NCI-H1930 (cell line): ENCODE data around the gene EBF4.
A peak's percentile ranks its signal among the peaks of the same experiment; 100 is the strongest.

Experiments
- DNase-seq, 2 experiments: peaks; one replicate each; lab custom pipeline; 2025; lab: John Stamatoyannopoulos, UW

The EBF4 gene, protein sequence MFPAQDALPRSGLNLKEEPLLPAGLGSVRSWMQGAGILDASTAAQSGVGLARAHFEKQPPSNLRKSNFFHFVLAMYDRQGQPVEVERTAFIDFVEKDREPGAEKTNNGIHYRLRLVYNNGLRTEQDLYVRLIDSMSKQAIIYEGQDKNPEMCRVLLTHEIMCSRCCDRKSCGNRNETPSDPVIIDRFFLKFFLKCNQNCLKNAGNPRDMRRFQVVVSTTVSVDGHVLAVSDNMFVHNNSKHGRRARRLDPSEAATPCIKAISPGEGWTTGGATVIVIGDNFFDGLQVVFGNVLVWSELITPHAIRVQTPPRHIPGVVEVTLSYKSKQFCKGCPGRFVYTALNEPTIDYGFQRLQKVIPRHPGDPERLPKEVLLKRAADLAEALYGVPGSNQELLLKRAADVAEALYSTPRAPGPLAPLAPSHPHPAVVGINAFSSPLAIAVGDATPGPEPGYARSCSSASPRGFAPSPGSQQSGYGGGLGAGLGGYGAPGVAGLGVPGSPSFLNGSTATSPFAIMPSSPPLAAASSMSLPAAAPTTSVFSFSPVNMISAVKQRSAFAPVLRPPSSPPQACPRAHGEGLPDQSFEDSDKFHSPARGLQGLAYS

DNA sequence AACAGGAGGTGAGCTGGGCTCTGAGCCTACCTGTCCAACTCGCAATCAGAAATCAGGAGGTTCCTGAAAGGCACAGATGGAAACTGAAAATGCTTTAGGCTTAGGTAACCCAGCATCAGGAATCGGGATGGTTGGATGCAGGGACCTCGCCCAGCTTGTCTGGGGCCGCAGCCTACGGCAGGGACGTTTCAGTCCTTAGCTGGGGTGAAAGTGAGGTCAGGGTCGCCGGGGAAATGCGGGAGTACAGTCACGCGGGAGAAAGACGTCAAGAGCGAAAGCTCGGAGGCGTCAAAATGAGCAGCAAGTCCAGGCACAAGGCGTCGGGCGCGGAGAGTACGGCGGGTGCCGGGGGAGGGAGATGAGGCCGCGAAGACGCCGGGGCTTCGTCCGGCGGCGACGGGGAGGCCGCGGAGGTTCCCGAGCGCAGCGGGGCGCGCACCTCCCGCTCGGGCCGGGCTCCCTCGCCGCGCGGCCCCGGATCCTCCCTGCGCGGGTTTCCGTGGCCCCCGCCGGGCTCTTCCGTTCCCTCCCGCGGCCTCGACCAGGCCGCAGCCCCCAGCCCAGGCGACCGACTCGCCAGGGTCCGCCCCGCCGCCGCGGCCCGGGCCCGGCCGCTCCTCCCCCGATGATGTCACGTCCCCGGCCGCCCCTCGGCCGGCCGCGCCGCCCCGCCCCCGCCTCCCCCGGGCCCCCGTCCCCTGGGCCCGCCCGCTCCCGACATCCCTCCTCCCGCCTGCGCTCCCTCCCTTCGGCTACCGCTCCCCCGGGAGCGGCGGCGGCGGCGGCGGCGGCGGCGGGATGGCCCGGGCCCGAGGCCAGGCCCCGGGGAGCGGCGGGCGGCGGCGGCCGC lies at the start of gene EBF4:
Gene EBF4 (plus strand): TSS at position 745 of the 850 bp plus-strand sequence. CDS start 866 bp downstream, outside the sequence.
- DNase-seq = peak in 1 of 2 experiments; percentile 65

DNA sequence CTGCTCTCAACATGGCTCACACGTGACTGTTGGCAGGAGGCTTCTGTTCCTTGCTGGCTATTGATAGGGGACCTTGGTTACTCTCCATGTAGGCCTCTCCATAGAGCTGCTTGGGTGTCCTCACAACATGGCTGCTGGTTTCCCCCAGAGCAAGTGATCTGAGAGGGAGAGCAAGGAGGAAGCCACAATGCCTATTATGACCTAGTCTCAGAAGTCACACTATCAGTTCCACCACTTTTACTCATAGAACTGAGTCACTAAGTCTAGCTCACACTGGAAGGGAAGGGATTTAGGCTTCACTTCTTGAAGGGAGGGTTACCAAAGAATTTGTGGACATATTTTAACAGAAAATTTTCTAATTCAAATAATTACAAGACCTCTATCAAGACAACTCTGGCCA lies 48.9 kb upstream of the EBF4 start:
- DNase-seq = no peak

GRCh38 chr20:2651772-2652723 lies 40.5 kb upstream of the EBF4 start, which contains the start of gene NOP56:
Gene NOP56, plus strand, starts transcription at chr20:2652632. Its CDS starts 29 bp downstream, at chr20:2652661.
- peak; percentile 82 to 92 for DNase-seq

- no peak for DNase-seq
These were observed 39.6 kb upstream of the EBF4 start for GRCh38 chr20:2652724-2653555.

- DNase-seq = no peak
These were observed 38.8 kb upstream of the EBF4 start for GRCh38 chr20:2653556-2654383.

DNA sequence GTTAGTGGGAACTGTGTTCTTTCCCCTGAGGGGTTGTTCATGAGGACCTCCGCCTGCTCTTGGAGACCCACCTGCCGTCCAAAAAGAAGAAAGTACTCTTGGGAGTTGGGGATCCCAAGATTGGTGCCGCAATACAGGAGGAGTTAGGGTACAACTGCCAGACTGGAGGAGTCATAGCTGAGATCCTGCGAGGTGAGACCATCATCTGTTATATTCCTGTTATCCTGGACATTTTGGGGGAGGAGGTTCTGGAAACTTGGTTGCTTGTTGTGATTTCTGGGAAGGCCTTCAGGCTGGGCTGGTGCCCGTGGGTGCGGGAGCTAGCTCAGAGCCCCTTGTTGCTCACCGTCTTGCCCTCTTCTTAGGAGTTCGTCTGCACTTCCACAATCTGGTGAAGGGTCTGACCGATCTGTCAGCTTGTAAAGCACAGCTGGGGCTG lies 38.2 kb upstream of the EBF4 start:
- DNase-seq = no peak

DNA sequence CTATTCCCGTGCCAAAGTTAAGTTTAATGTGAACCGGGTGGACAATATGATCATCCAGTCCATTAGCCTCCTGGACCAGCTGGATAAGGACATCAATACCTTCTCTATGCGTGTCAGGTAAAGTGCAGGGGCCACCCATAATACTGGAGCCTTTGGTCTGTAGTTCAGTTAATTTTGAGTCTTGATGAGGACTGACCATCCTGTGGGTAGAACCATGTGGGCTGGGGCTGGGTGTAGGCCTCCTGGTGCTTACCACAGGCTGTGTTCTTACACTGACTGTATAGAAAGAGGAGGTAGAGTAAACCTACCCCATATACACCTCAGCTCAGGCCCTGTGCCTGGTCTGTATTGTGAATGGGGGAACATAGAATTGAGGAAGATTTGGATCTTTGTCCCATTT lies 37.7 kb upstream of the EBF4 start:
- no peak for DNase-seq

- DNase-seq = no peak
These were observed 37.1 kb upstream of the EBF4 start for GRCh38 chr20:2655331-2656116.

GRCh38 chr20:2656471-2657117 lies 36.0 kb upstream of the EBF4 start:
- no peak for DNase-seq

- DNase-seq = no peak
These were observed 35.3 kb upstream of the EBF4 start for GRCh38 chr20:2657241-2657640.

GRCh38 chr20:2657674-2658073 lies 34.9 kb upstream of the EBF4 start:
- DNase-seq = no peak

DNA sequence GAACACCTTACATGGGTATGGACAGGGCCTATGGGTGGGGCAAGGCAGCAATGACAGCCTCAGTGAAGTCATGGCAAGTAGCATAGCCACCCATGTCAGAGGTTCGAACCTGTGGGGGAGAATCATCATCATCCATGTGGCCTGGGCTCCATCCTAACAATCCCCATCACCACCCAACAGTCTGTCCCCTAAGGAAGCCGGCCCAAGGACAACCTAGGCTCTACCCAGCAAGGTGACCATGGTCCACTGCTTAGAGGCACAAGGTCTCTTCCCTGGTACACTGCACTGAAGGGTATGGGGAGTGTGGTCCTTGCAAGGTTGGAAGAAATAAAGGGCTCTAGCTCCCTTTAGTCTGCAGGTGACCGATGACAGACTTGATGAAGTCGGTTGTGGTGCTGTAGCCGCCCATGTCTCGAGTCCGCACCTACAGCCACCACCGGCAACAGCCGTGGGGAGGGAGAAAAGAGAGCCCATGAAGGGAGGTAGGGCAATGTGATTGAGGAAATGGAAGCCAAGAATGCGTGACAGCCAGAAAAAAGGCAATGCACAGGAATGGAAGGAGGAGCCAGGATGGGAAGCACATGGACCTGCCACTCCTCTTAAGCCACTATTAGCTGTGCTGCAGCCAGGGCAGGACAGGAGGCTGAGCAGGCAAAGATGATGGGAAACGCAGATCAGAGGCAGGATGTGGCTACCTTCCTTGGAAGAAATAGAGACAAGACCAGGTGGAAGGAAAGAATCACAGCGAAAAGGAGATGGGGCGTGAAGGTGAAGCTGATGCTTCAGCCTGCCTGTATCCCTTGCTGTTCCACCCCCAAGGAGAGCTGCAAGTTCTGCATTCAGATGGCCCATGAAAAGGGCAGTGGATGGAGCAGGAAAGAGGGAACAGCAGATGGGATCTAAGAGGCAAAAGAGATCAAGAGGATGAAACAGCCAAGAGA lies 33.9 kb upstream of the EBF4 start:
- no peak for DNase-seq

DNA sequence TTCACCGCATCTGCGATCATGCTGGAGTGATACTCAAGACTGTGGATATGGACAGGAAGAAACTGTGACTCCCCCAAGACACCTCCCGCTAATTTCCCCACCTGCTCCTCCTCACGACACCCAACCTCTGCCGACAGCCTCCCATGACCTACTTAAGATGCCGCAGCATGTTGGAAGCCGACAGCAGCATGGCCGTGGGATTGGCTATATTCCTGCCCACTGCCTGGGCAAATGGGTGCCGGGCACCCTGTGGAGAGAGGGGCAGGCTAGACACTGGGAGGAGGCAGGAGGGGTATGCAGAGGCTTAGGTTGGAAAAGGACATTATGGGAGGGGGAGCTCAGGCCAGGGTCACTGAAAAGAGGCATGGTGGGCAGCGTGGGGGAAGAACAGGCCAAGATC lies 33.0 kb upstream of the EBF4 start:
- DNase-seq = no peak

GRCh38 chr20:2663364-2663886 lies 29.2 kb upstream of the EBF4 start:
- no peak for DNase-seq

- peak; percentile 79 for DNase-seq
These were observed 28.5 kb upstream of the EBF4 start, which contains the start of gene IDH3B for GRCh38 chr20:2663887-2664719. Gene IDH3B, minus strand, starts transcription at chr20:2664216. Its CDS starts 28 bp downstream, at chr20:2664188.

DNA sequence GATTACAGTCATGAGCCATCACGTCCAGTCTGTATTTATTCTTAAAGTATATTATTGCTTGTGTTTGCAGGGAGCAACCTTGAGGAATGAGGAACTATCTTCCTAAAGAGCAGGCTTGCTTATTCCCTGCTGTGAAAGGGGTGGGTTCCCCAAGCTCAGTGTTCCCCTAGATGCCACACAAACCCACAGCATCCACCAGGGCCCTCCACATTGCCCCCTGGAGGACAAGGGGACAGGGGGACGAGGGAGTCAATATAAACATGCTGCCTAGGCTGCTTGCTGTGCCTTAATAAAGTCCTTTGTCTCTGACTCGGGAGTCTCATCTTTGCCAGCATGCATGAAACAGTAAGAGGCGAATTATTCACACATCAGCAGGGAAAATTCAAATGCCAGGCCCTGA lies 20.6 kb upstream of the EBF4 start:
- no peak for DNase-seq
